Iris pigment epithelial cell (primary cell): ENCODE measurements around the gene RNF169.

ENCODE experiments used
- DNase-seq: peaks from one replicate; pipeline ENCODE4 v3.0.0-alpha.2; 2011; ENCODE audit warnings: low read depth

Gene RNF169, protein sequence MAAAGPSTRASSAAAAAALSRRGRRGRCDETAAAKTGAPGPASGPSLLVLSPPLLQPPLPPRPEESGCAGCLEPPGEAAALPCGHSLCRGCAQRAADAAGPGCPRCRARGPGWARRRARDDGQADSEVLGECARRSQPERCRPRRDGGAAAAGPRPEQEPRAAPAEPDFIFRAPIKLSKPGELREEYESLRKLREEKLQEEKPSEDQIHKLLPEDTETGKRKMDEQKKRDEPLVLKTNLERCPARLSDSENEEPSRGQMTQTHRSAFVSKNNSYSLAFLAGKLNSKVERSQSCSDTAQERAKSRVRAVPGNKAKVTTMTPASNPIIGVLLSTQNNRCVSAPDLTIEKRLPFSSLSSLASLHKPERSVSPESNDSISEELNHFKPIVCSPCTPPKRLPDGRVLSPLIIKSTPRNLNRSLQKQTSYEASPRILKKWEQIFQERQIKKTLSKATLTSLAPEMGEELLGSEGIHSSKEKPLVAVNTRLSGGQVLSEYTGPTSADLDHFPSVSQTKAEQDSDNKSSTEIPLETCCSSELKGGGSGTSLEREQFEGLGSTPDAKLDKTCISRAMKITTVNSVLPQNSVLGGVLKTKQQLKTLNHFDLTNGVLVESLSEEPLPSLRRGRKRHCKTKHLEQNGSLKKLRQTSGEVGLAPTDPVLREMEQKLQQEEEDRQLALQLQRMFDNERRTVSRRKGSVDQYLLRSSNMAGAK

DNA sequence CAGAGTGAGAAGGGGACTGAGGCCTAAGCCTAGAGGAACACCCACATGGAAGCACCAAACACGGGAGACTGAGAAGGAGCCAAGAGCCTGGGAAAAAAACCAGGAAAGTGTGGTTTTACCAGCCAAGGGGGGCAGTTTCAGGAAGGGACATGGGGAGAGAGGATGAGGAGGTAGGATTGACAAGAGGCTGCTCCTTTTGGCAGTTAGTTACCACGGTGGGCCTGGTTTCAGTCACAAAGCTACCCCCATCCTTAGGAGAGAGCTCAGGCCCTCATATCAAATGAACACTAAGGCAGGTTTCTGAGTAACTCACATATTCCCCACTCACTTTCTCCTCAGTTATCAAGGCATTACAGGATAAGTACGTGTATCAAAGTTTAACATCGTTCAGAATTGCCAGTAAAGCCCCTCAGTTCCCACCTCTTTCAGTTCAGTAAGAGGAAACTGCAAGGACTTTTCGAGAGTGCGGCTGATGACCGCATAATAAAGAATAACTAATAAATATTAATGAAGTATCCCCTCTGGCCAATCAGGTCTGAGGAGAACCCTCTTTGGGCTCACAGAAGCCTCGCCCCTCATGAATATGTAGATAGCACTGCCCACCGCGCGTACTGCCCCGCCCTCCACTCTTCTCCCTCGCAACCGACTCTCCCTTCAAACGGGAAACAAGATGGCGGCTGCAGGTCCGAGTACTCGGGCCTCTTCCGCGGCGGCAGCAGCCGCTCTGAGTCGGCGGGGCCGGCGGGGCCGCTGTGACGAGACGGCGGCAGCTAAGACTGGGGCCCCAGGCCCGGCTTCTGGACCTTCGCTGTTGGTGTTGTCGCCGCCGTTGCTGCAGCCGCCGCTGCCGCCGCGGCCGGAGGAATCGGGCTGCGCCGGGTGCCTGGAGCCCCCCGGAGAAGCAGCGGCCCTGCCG, at the start of gene RNF169:
RNF169 (plus strand) TSS at position 639 of the 916 bp plus-strand sequence; CDS start at position 671, 32 bp downstream.
- peak; percentile 98 for DNase-seq

DNA sequence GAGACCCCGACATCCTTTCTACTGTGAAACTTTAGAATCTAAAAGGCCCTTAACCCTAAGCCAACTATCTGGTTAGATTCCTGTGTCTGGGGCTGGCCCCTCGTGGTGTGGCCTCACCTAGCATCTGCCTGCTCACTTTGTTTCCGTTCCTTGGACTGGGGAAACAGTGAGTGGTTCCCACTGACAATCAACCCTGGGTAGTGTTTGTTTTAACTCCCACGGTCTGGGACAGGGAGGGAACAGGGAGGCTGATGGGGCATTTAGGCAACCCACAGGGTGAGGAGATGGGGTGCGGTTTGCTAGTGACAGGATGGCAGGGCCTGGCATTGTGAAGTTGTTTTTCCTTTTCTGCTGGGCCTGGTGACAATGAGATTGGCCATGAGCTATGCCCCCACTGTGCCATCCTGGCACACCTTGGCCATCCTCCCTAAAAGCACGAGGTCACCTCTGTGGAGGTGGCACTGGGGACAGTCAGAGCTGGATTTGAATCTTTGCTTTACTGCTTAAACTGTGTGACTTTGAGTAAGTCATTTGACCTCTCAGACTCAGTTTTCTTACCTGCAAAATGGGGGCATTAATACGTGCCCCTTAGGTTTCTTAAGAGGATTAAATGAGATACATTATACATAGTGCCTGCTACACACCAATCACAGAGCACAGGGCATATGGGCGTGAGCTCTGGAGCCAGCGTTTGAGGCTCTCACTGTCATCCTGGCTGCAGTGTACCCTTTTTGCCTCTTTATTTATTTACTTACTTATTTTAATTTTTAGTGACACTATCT, 48.8 kb upstream of the RNF169 start:
- DNase-seq, result no peak

DNA sequence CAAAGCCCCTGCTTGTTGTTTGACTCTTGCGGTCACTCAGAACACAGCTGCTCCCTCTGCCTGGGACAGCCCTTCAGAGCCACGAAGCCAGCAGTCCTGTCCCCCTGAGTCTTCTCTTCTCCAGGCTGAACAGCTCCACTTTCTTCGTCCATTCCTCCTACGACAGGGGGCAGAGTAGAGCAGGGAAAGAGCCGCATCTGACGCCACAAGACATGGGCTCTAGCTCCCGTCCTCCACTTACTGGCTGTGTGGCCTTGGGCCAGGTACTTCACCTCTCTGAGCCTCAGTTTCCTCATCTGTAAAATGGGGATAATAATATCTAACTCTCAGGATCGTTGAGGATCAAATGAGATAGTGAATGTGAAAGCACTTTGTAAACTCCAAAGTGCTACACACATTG, 47.3 kb upstream of the RNF169 start:
- DNase-seq, result peak; percentile 21

DNA sequence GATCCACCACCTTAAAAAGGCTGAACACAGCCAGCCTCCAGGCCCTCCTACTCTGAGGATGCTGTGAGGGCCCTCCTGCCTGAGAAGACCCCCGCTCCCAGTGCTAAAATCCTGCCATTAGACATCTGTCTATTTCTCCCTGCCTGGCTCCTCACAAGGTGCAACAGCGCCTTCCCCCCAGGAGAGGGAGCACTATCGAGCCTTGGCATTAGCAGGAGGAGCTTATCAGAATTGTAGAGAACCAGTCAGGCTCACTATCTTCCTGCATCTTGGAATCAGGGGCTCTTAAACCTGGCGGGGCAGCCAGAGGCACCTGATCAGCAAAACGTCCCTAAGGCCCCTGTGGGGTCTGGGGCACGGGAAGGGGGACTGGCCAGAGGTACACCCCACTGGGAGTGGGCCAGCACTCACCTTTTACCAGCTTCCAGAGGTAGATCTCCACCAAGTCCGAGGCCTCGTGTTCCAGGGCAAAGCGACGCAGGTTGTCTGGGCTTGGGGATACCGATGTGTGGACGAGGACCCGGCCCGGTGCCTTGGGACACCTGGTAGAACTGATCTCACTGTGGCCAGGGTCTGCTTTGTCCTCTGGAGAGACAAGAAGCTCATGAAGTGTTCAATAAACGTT, 46.2 kb upstream of the RNF169 start:
- DNase-seq, result peak; percentile 68

DNA sequence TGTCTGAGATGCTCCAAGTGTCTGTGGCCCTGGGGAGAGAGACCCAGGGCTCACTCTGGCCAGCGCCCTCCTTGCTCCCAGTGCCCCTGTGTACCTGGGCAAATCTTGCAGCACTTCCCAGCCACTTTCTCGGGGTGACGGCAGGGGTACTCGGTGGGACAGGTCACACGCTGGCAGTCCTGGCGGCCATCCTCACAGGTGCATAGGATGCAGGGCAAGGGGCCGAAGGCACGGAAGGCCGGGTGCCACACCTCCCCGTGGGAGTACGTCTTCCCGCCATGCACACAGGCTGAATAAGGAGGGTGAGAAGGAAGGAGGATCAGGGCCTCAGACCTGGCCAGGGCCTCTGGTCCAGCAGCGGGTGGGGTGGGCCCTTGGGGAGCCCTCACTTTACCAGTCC, 45.4 kb upstream of the RNF169 start:
- no peak for DNase-seq

DNA sequence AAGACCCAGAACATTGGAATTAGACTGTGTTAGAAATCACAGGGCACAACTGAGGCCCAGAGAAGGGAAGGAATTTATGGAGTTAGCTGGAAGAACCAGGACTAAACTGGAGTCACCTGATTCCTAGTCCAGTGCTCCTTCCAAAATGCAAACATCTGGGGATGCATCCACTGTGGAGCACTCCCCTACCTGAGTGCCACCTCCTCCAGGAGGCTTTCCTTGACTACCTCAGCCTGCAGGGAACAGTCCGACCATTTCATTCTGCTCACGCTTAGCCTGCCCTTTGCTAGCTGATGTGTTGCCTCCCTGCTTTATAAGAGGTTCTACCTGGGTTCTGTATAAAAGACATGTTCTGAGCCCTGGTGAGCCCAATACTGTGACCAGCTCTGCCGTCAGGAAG, 41.5 kb upstream of the RNF169 start:
- no peak for DNase-seq

DNA sequence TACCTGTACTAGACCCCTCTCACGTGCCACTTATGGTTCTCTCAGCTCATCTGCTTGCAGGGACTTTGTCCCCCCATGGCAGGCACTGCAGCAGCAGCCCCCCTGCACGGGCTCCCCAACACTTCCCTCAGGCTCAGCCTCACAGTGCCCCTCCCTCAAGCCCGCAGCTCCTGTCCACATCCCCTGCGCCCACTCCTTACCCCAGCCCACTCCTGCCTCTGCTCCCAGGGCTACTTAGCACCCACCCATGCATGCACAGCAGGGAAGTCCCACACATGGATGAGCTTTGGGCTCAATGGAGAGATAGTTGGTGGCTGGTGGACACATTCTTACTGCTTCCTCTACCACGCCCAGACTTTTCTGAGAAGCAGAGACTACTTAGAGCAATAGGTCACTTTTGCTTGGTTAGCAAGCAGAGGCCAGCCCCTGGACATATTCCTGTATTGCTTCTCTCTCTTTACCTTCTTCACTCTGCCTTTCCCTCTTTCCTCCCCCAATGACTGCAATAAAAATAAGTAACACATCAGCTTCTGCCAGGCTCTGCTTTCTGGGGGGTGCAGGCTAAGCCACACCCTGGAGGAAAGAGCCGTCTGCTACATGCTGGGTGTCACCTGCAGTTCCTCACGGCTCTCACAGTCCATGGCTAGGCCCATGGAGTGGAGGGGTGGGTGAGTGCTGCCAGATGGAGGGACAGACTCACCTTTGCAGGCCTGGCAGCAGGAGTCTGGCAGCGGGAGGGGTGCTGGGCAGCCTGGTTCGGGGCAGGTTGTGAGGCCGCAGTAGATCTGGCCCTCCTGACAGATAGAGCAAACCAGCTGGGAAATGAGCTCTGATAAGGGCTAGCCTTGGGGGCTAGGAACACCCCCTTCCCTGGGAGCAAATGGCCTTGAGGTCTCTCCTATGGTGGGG, 40.8 kb upstream of the RNF169 start:
- no peak for DNase-seq

DNA sequence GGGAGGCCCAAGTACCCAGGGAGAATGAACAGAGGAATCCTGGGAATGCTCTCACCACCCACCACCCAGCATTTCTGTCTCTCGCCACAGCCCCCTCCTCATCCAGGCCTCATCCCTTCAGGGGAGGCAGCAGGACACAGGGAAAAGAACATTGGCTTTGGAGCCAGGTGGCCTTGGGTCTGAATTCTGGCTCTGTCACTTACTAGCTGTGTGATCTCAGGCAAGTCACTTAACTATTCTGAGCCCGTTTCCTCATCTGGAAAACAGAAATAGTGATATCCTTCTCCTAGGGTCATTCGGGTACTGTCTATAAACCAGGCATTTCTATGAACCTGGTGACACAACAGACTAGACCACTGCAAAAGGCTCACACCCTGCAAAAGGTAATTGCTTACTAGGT, 39.5 kb upstream of the RNF169 start:
- no peak for DNase-seq

DNA sequence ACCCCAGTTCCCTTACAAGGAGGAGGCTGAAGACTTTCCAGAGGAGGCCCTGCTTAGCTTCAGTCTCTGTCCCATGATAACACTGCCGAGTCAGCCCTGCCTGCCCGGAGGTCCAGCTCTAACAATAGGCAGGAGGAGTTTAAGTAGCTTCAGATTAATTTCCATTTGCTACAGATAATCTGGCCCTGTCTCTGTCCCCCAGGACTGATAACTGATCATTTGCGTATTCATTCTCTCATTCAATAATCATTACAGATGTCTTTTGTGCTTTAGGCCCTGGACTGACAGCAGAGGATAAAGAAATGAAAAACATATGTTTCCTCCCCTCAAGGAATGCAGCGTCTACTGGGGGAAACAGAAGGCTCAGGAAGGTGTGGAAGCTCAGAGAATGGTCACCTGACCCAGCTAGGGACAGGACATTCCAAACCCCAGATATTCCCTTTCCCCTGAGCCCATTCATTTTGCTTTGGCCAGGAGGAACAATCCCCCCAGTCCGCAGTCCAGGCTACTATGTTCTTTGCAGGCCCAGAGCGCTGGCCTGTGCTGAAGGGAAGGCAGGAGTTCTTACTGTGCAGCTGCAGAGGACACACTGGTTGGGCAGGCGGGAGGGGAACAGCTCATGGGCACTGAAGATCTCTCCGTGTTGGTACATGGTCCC, 38.2 kb upstream of the RNF169 start:
- peak; percentile 68 for DNase-seq

DNA sequence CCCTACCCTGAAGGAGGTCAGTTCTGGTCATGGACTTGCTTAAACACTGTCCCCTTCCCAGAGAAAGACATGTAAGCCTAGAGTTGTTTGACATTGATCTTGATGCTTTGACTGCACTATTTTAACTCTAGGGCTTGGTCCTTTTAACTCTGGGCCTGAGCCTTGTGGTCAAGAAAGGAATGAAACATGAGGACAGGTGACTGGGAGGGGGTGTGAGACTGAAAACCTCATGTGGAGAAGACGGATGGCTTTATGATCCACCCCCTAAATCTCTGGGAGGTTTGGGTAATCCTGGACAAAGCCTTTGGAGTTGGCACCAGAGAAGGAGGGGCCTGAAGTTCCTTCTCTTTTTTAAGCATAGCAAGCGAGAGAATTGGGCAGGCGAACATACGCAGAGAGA, 35.0 kb upstream of the RNF169 start:
- DNase-seq, result no peak

DNA sequence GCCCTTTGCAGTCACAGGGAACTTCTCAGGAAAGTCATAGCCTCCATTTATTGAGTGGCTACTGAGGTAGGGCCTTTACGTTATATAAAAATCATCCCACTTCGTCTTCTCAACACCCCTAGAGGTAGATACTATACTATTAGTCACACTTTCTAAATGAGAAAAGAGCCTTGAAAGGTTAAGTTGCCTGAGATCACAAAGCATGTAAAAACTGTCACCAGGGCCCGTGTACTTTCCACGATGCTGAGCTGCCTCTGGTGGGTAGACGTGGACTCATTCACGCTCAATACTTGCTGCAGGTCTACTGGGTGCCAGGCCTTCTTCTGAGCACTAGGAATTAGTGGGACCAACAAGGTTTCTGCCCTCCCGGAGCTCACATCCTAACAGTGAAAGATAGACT, 33.7 kb upstream of the RNF169 start:
- no peak for DNase-seq

DNA sequence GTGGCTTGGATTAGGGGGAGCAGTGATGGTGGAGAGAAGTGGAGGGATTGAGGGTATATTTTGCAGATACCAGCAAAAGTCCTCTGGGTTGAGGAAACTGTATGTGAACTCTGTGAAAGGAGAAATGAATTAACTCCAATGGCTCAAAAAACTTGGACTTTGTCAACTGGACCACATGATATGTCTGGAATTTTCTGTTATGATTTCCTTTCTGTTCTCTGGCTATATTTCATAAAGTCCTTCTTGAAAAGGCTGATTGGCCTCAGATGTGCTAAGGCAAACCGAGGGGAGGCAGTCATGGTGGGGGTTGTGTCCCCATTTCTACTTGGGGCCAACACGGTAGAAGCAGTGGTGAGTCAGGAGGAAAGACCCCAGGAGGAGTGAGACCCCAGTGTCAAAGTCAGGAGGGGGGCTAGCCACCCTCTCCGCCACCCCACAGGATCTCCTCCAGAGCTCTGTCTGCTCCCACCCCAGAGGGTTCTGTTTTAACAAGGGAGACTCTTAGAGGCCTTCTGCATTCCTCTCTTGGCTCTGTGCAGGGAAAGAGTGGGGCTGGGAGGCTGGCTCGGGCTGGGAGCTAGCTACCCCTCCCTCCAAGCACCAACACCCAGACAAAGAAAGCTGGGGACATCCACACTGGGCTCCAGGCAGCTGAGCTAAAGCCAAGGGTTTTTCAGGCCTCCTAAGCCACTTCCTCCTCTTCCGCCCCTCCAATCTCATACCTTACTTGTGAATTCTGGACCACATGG, 31.3 kb upstream of the RNF169 start:
- no peak for DNase-seq

DNA sequence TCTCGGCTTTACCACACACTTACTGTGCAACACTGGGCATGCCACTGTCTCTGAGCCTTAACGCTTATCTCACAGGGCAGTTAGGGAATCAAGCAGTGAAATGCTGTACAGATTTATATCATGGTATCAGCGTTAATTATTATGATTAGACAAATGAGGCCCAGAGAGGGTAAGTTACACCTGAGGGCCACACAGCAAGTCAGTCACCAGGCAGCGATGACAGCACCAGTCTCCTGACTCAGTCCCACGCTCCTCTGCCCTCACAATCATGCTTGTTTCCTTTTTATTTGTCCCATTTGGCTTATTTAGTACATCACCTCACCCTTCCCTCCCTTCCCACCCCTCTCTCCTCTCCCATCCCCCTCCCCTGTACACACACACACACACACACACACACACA, 29.6 kb upstream of the RNF169 start:
- DNase-seq, result no peak

DNA sequence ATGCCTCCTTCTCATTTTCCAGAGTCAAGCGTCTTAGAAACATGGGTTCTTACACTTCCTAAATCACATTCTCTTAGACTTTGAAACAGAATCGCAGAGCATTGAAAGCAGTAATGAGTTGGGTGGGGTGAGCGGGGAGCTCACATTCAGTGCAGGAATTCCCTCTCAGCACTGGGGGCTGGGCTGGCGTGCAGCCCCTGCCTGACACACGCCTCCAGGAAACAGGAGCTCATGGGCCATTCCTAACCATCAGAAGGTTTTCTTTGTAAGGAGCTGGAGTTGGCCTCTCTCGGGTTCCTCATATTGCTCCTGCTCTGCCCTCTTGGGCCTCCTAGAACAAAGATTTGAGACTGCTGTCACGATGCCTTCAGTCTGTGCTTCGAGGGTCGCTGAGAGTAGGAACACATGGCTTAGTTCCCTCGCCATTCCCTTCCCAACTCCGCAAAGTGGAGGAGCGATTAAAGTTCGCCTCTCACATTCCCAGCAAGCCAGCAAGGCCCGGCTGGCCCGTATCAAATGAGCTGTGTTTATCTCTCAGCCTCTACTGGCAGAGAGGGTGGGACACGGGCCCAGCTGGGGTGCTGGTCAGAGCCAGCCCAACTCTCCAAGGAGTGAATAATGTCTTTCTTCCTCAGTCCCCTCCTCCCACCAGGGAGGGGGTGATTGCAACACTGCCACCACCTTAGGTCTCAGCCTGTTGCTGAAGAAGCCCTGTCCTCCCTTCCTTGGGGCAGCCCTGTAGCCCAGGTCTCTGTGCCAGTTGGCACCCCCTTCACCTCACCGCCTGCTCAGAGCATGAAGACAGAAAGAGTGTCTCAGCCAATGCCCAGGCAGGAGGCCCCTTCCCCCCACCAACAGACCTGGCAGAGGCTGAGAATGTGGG, 27.8 kb upstream of the RNF169 start:
- DNase-seq, result peak; percentile 36

DNA sequence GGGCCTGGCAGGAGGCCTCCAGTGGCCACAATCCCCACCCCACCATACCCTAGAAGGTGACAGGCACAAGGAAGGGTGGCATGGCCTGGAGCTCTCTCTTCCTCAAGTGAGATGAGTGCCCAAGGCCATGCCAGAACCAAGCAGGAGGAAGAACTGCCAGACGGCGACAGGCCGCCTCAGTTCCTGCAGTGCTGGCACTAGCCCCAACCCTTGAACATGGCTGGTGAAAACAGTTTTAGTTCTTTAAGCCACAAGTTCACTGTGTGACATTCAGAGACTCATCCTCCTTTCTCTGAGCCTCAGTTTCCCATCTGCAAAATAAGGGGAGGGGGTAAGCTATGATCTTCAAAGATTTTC, 27.2 kb upstream of the RNF169 start:
- no peak for DNase-seq

DNA sequence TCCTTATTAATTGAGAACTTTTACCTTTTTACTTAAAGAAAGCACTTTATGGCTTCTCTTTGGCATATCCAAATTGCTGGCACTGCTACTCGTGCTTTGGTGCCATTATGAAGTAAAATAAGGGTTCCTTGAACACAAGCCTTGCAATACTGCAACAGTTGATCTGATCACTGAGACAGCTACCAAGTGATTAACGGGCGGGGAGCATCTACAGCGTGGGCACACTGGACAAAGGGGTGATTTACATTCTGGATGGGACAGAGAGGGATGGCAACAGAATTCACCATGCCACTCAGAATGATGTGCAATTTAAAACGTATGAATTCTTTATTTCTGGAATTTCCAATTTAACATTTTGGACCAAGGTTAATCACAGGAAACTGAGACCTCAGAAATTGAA, 25.1 kb upstream of the RNF169 start:
- no peak for DNase-seq

DNA sequence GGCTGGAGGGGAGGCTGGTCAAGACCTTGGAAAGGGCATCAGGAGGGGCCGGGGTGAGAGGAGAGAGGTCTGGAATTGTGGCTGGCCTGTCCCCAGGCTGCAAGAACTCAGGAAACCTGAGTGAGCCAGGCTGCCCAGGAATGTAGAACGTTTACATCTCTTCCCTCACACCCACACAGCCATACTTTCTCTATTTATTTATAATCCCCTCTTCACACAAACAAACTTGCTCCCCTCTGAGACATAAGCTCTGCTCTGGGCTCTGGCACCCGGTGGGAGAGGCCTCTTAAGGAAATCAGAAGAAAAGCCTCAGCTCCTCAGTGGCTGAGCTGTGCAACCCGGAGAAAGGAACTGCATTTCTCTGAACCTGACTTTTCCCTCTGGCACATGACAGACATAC, 22.9 kb upstream of the RNF169 start:
- peak; percentile 59 for DNase-seq
